Stimulated activated CD4-positive, alpha-beta T cell treated with anti-CD3 and anti-CD28 coated beads, Interleukin-2, amount 100 ng/mL, for 4 hours (primary cell): ENCODE data around the gene COQ8A.
"Not testable (repeated sequence)": the region's sequence is repeated elsewhere in the genome, so short reads cannot be mapped to it uniquely, and the experiment has no call there.

ENCODE experiments used
- DNase-seq: peaks from one replicate; pipeline ENCODE4 v3.0.0-alpha.2; 2020; ENCODE audit warnings: low read depth

The COQ8A gene

GRCh38 chr1:226953175-226953800 is 13.2 kb downstream of the COQ8A start:
- no peak for DNase-seq

GRCh38 chr1:226954337-226954736 is 14.2 kb downstream of the COQ8A start:
- DNase-seq: no peak

GRCh38 chr1:226954777-226955176 is 14.7 kb downstream of the COQ8A start:
- DNase-seq: no peak

GRCh38 chr1:226955857-226956256 is 15.8 kb downstream of the COQ8A start:
- not testable (repeated sequence) for DNase-seq

GRCh38 chr1:226956942-226957713 is 17.0 kb downstream of the COQ8A start:
- no peak for DNase-seq

GRCh38 chr1:226957714-226958113 is 17.6 kb downstream of the COQ8A start:
- DNase-seq: no peak

GRCh38 chr1:226958300-226958699 is 18.2 kb downstream of the COQ8A start:
- DNase-seq: no peak

- no peak for DNase-seq
Measured at GRCh38 chr1:226960256-226960655, 20.2 kb downstream of the COQ8A start.

GRCh38 chr1:226960944-226961765 is 21.1 kb downstream of the COQ8A start:
- DNase-seq: no peak

- no peak for DNase-seq
Measured at GRCh38 chr1:226962421-226963391, 22.6 kb downstream of the COQ8A start.

- DNase-seq: no peak
Measured at GRCh38 chr1:226964068-226964425, 24.0 kb downstream of the COQ8A start.

GRCh38 chr1:226964611-226965486 is 24.8 kb downstream of the COQ8A start:
- no peak for DNase-seq

- DNase-seq: no peak
Measured at GRCh38 chr1:226965581-226966440, 25.7 kb downstream of the COQ8A start.

GRCh38 chr1:226966683-226967082 is 26.6 kb downstream of the COQ8A start:
- no peak for DNase-seq

- no peak for DNase-seq
Measured at GRCh38 chr1:226967665-226968064, 27.6 kb downstream of the COQ8A start.

- no peak for DNase-seq
Measured at GRCh38 chr1:226971765-226972164, 31.7 kb downstream of the COQ8A start.

- no peak for DNase-seq
Measured at GRCh38 chr1:226972931-226973330, 32.8 kb downstream of the COQ8A start.

- no peak for DNase-seq
Measured at GRCh38 chr1:226973371-226973897, 33.3 kb downstream of the COQ8A start.

GRCh38 chr1:226973898-226974543 is 33.9 kb downstream of the COQ8A start:
- DNase-seq: no peak
